Measurements from ENCODE around the gene UAP1L1. TPM values are rescaled to one million over a fixed set of nuclear protein-coding genes. Genes with fewer than 3 reads are reported as not detected.

The UAP1L1 gene
- polyA plus RNA-seq, 2 of the 4 experiments (the other 2 are of a cell fraction): 1.2 to 7.8 TPM

- ATAC-seq (no peak; a peak in 1 of 6 replicates), FAIRE-seq (no peak), DNase-seq (ENCODE audit: low read depth in 1 of 2, low spot score in 1 of 2) (no peak)
- CTCF ChIA-PET: interaction anchor here (0.7 to 5.9 kb wide), 13 partner anchors 8 to 131 kb away, joined by 3 to 39 read pairs (median 5); partner anchors contain the start of genes MAN1B1 and NPDC1
- POLR2A ChIA-PET: interaction anchor here (0.6 to 1.5 kb wide), 2 partner anchors 19 to 146 kb away, joined by 3 to 4 read pairs; partner anchors contain the start of gene MAN1B1
- TF ChIP-seq EP300 (IDR thresholded peaks at IDR 0.05): no peak
- TF ChIP-seq ZFP36 (IDR thresholded peaks at IDR 0.05; ENCODE audit: borderline replicate concordance, partially characterized antibody): no peak
- TF ChIP-seq CBX2 (IDR thresholded peaks at IDR 0.05; ENCODE audit: borderline replicate concordance, low read depth): no peak
- no peak for TF ChIP-seq RCOR1 (IDR thresholded peaks at IDR 0.05; ENCODE audit: low read depth, low read length)
- TF ChIP-seq, protein P1, sequence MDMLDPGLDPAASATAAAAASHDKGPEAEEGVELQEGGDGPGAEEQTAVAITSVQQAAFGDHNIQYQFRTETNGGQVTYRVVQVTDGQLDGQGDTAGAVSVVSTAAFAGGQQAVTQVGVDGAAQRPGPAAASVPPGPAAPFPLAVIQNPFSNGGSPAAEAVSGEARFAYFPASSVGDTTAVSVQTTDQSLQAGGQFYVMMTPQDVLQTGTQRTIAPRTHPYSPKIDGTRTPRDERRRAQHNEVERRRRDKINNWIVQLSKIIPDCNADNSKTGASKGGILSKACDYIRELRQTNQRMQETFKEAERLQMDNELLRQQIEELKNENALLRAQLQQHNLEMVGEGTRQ (IDR thresholded peaks at IDR 0.05): no peak
- TF ChIP-seq HOXB13 (CRISPR knock-in tag; IDR thresholded peaks at IDR 0.05; ENCODE audit: low read depth): no peak
- no peak for TF ChIP-seq JUNB (IDR thresholded peaks at IDR 0.05)
- no peak for TF ChIP-seq HOXA7 (CRISPR knock-in tag; IDR thresholded peaks at IDR 0.05)
- 95% methylated on average over 17 of the region's 31 CpGs for WGBS (ENCODE audit: missing lambda C conversion rate)
- Histone ChIP-seq H3K4me3 (no peak overlapping the region), H3K4me1 (no peaks in the 10 kb centered on the region), H3K27ac (no peak overlapping the region), H3K4me2 (no peak overlapping the region), H3K9me3 (peaks cover 7% of the 10 kb centered on the region)
Measured at GRCh38 chr9:137105814-137106661, 28.7 kb downstream of the UAP1L1 start.

DNA sequence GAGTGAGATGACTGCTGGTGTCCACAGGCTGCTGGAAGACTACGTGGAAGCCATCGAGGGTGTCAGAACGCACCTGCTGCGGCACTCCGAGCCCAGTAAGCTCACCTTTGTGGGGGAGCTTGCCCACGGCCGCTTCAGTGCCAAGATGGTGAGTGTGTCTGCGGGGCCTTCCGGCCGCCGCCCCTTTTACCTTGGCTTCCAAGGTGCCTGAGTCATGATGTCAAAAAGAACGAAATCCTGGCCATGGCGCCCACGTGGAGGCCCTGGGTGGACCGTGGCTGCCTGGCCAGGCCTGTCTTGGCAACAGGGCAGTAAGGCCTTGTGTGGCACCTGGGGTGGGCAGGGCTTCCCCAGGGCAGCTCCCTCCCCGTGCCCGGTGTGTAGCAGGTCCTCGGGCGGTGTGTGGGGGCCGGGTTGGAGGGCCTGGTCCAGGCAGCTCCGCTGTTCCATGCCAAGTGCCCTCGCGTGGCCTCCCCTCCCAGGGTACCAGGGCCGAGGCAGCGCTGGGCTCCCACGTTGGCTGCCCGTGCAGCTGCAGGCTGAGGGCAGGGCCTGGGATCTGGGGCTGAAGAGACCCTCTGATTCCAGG, 29.4 kb downstream of the UAP1L1 start:
- FAIRE-seq (no peak), DNase-seq (ENCODE audit: low read depth in 1 of 2, low spot score in 1 of 2) (no peak), ATAC-seq (no peak)
- H3K4me1 ChIP-seq: no peaks in the 10 kb centered on the region
- POLR2A ChIA-PET: interaction anchor here (1.5 kb wide), 1 partner anchor 20 kb away, joined by 4 read pairs; the partner anchor contains the start of gene MAN1B1
- CTCF ChIA-PET: interaction anchor here (0.9 to 5.9 kb wide), 11 partner anchors 11 to 130 kb away, joined by 4 to 39 read pairs (median 9); partner anchors contain the start of genes MAN1B1, NPDC1 and RNF224
- H3K4me3 ChIP-seq: no peak overlapping the region
- TF ChIP-seq SREBF2 (IDR thresholded peaks at IDR 0.05) (no peak), NPAS2 (CRISPR knock-in tag; IDR thresholded peaks at IDR 0.05; ENCODE audit: borderline replicate concordance) (no peak), JUNB (IDR thresholded peaks at IDR 0.05) (no peak), TP53 (CRISPR knock-in tag; IDR thresholded peaks at IDR 0.05) (no peak), MYC (IDR thresholded peaks at IDR 0.05; ENCODE audit: borderline replicate concordance, low read length) (no peak), CBX8 (IDR thresholded peaks at IDR 0.05) (no peak)
- TF ChIP-seq, protein P2, sequence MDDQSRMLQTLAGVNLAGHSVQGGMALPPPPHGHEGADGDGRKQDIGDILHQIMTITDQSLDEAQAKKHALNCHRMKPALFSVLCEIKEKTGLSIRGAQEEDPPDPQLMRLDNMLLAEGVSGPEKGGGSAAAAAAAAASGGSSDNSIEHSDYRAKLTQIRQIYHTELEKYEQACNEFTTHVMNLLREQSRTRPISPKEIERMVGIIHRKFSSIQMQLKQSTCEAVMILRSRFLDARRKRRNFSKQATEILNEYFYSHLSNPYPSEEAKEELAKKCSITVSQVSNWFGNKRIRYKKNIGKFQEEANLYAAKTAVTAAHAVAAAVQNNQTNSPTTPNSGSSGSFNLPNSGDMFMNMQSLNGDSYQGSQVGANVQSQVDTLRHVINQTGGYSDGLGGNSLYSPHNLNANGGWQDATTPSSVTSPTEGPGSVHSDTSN (IDR thresholded peaks at IDR 0.05): no peak
- no peak overlapping the region for H3K4me2 ChIP-seq
- no peak overlapping the region for H3K27ac ChIP-seq
- H3K9me3 ChIP-seq: peaks cover 7% of the 10 kb centered on the region
- WGBS (ENCODE audit: missing lambda C conversion rate): 92% methylated on average over 10 of the region's 27 CpGs

- DNase-seq (ENCODE audit: low read depth in 1 of 2, low spot score in 1 of 2): no peak
- no peaks in the 10 kb centered on the region for H3K4me1 ChIP-seq
- no peak for FAIRE-seq
- ChIA-PET CTCF (interaction anchor here (0.9 to 5.9 kb wide), 10 partner anchors 11 to 129 kb away, joined by 4 to 39 read pairs (median 9); partner anchors contain the start of genes MAN1B1, NPDC1 and RNF224), POLR2A (interaction anchor here (1.5 kb wide), 1 partner anchor 21 kb away, joined by 4 read pairs; the partner anchor contains the start of gene MAN1B1)
- no peak for TF ChIP-seq JUN (IDR thresholded peaks at IDR 0.05)
- TF ChIP-seq MAFK (IDR thresholded peaks at IDR 0.05; ENCODE audit: partially characterized antibody): no peak
- no peak for TF ChIP-seq PHF8 (IDR thresholded peaks at IDR 0.05; ENCODE audit: borderline replicate concordance, low read depth)
- TF ChIP-seq MAZ (IDR thresholded peaks at IDR 0.05; ENCODE audit: borderline replicate concordance, low read depth, low read length): no peak
- no peak for TF ChIP-seq RNF2 (IDR thresholded peaks at IDR 0.05; ENCODE audit: borderline replicate concordance, low read depth)
- WGBS (ENCODE audit: missing lambda C conversion rate): 95% methylated on average over 4 of the region's 27 CpGs
- H3K27ac ChIP-seq: no peak overlapping the region
- H3K4me2 ChIP-seq: no peak overlapping the region
- ATAC-seq: no peak; a peak in 1 of 6 replicates
- H3K4me3 ChIP-seq: no peak overlapping the region
- H3K9me3 ChIP-seq: peaks cover 3% of the 10 kb centered on the region; the same call in 1 of the 3 replicates
Measured at GRCh38 chr9:137107312-137107921, 30.1 kb downstream of the UAP1L1 start.

Data from A549 (cell line).